Prostate gland (tissue), 2 donors: ENCODE data around the gene LHPP. TPM values are rescaled to one million over a fixed set of nuclear protein-coding genes. Genes with fewer than 3 reads are reported as not detected.
"Not testable (repeated sequence)": the region's sequence is repeated elsewhere in the genome, so short reads cannot be mapped to it uniquely, and the experiment has no call there.

ENCODE experiments used
- DNase-seq: peaks from one replicate; pipeline ENCODE4 v3.0.0-alpha.2; 2019; ENCODE audit warnings: low spot score
- H3K27ac ChIP-seq, 2 donors: fragments of 200-600 bp; sonication (generic); 2 replicates each; pipeline ENCODE4 v1.5.1; 2017 to 2019
- H3K27me3 ChIP-seq: fragments of 200-600 bp; sonication (generic); replicated peaks from 2 replicates; pipeline ENCODE4 v1.5.1; 2019; ENCODE audit not compliant: insufficient read depth
- H3K36me3 ChIP-seq, 2 donors: fragments of 200-600 bp; sonication (generic); 1 replicate in 1 of 2; 2 replicates in 1 of 2; pipeline versions ENCODE4 v1.5.1 to v1.8.1; 2017 to 2019
- H3K4me1 ChIP-seq: fragments of 200-600 bp; sonication (generic); replicated peaks from 2 replicates; pipeline ENCODE4 v1.5.1; 2019
- H3K4me3 ChIP-seq, 2 donors: fragments of 200-600 bp; sonication (generic); 2 replicates each; pipeline ENCODE4 v1.5.1; 2017 to 2019
- H3K9me3 ChIP-seq: fragments of 200-600 bp; sonication (generic); 2 replicates; pipeline ENCODE4 v1.5.1; 2017
- POLR2A ChIP-seq: fragments of 450-650 bp; IDR thresholded peaks from one replicate; pipeline ENCODE4 v1.6.1; 2016; ENCODE audit warnings: antibody characterized with exemption, mild to moderate bottlenecking
- POLR2AphosphoS5 ChIP-seq: sonication (generic); formaldehyde crosslinking; IDR thresholded peaks from one replicate; pipeline ENCODE4 v1.6.1; 2017; ENCODE audit warnings: antibody characterized with exemption
- WGBS: methylation state at CpG from one replicate; pipeline ENCODE4 v1.1.5; 2018; 5-methylcytosine and 5-hydroxymethylcytosine counted together
- intact Hi-C: fragments of 100-400 bp; cut with DNase I; formaldehyde crosslinking; loops from one replicate; pipeline ENCODE4 v1.14.2; 2022
- total RNA-seq, 2 donors: library from RNA; depleted of rRNA; stranded (reverse); fragments of >200 nt; gene quantifications; one replicate each; pipeline ENCODE4 v1.1.0, GENCODE V29; 2016
- TF ChIP-seq, protein P1 (sequence below), 4 experiments: fragments of 200-600 bp in 2 of 4; fragments of 450-650 bp in 2 of 4; sonication (generic) in 2 of 4; IDR thresholded peaks; 1 replicate in 3 of 4; 2 replicates in 1 of 4; pipeline ENCODE4 v1.5.1; 2016 to 2019; ENCODE audit warnings: antibody characterized with exemption in 4 of 4, mild to moderate bottlenecking in 2 of 4, moderate library complexity in 2 of 4

Gene LHPP
- total RNA-seq, 2 donors from 2014 or later, result 21.9 to 43.3 TPM

DNA sequence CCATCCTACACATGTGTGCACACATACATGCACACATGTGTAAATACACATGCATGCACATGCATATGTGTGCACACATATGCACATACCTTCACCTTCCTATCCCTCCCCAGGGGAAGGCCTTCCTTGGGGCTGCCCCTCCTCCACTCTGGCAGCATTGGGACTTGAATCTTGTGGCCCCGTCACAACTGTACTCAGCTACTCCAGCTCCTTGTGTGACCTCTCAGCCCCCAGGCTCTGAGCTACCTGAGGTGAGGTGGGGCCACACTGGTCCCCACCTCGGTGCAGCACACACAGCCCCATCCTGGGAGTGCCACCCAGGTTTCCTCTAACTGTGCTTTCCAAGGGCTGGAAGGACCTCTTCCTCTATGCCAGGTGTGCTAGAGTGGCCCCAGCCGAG is 116.0 kb downstream of the LHPP start:
- intact Hi-C loops, result no loop called here
- Histone ChIP-seq H3K4me1 (no peaks in the 10 kb centered on the region), H3K36me3 (no peaks in the 10 kb centered on the region), H3K27me3 (no peaks in the 10 kb centered on the region), H3K9me3 (no peaks in the 10 kb centered on the region), H3K4me3 (no peak overlapping the region), H3K27ac (no peak overlapping the region)
- no peak for DNase-seq
- TF ChIP-seq, protein P1, sequence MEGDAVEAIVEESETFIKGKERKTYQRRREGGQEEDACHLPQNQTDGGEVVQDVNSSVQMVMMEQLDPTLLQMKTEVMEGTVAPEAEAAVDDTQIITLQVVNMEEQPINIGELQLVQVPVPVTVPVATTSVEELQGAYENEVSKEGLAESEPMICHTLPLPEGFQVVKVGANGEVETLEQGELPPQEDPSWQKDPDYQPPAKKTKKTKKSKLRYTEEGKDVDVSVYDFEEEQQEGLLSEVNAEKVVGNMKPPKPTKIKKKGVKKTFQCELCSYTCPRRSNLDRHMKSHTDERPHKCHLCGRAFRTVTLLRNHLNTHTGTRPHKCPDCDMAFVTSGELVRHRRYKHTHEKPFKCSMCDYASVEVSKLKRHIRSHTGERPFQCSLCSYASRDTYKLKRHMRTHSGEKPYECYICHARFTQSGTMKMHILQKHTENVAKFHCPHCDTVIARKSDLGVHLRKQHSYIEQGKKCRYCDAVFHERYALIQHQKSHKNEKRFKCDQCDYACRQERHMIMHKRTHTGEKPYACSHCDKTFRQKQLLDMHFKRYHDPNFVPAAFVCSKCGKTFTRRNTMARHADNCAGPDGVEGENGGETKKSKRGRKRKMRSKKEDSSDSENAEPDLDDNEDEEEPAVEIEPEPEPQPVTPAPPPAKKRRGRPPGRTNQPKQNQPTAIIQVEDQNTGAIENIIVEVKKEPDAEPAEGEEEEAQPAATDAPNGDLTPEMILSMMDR (IDR thresholded peaks at IDR 0.05), result no peak
- TF ChIP-seq POLR2AphosphoS5 (no peak), POLR2A (no peak)
- WGBS, result 85% methylated on average over 3 of the region's 3 CpGs

DNA sequence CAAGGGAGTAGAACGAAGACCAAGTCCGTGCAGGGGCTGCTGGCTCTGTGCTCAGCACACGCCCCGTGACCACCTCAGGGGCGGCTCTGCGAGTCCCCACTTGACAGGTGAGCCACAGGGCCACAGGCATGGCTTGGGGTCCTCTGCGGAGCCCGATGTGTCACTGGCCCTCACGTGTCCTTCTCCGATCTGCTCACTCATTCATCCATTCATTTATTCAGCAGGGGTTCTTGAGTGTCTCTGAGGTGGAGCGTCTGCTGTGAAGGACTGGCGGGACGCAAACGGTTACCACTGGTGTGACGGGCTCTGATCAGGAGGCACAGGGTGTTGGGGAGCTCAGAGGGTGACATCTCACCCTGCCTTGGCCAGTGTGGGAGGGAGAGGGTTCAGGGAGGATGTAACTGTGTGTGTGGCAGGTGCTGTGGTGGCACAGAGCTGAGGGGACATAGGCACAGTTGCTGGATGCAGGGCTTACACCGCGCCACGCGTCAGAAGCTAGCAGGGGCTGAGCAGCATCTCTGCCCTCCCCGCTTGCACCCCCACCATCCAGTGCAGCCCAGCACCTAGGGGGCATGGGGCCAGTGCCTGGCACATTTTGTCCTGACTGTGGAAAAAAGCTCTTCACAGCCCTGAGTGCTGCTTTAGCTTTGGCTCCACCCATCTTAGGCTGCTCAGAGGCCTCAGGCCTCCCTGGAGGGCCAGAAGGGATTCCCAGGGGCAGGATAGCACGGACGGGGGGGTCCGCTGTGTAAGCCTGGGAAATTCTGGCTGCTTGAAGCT is 116.8 kb downstream of the LHPP start:
- WGBS, result 88% methylated on average over 22 of the region's 23 CpGs
- Histone ChIP-seq H3K4me3 (no peak overlapping the region), H3K9me3 (no peaks in the 10 kb centered on the region), H3K36me3 (no peaks in the 10 kb centered on the region), H3K27me3 (no peaks in the 10 kb centered on the region), H3K27ac (no peak overlapping the region), H3K4me1 (no peaks in the 10 kb centered on the region)
- TF ChIP-seq POLR2A (no peak), POLR2AphosphoS5 (no peak)
- TF ChIP-seq, protein P1 (IDR thresholded peaks at IDR 0.05), result no peak
- intact Hi-C loops, result no loop called here
- no peak for DNase-seq

DNA sequence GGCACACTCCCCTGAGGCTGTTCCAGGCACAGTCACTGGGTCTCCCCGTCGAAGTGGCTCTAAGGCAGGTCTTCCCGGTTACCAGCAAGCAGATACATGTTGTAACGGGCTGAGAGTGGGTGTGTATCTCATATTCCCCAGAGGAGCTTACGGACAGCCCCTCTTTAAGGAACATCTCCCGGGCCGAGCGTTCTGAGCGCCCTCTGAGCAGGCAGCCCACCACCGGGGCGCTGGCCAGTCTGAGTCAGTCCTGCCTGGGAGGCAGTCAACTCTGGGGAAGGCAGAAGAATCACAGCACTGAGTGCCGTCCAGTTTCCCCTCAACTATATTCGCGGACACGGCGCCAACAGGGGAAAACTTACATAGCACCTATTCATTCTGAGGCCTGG is 117.4 kb downstream of the LHPP start:
- 54% methylated on average over 16 of the region's 16 CpGs for WGBS
- TF ChIP-seq POLR2A, result no peak
- no peak for TF ChIP-seq POLR2AphosphoS5
- TF ChIP-seq, protein P1 (IDR thresholded peaks at IDR 0.05), result no peak
- no peak overlapping the region for H3K27ac ChIP-seq
- H3K36me3 ChIP-seq, result no peaks in the 10 kb centered on the region
- intact Hi-C loops, result no loop called here
- no peak for DNase-seq
- H3K27me3 ChIP-seq, result no peaks in the 10 kb centered on the region
- no peak overlapping the region for H3K4me3 ChIP-seq
- H3K9me3 ChIP-seq, result no peaks in the 10 kb centered on the region
- H3K4me1 ChIP-seq, result no peaks in the 10 kb centered on the region

DNA sequence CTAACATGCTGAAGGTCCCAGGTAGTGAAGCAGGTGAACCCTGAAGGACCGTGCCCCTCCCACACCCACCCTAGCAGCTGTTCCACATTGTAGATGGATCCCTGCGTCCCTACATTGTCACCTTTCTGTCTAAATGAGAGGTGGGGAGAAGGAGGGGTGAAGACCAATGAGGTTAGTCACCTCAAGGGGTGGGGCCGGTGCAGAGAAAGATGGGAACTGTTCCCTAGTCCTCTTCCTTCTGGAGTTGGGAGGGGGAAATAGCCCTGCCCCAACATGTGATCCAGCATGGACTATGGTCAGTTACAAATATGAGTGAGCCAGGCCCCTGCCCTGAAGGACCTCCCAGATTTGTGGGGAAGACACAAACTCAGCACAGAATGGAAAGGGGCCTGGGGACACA is 124.5 kb downstream of the LHPP start:
- H3K4me3 ChIP-seq, result no peak overlapping the region
- H3K27ac ChIP-seq, result no peak overlapping the region
- WGBS, result 94% methylated on average over 3 of the region's 3 CpGs
- DNase-seq, result no peak
- intact Hi-C loops, result no loop called here
- peaks cover 14% of the 10 kb centered on the region for H3K4me1 ChIP-seq
- H3K36me3 ChIP-seq, result no peaks in the 10 kb centered on the region
- TF ChIP-seq, protein P1 (IDR thresholded peaks at IDR 0.05), result no peak
- TF ChIP-seq POLR2A, result no peak
- no peak for TF ChIP-seq POLR2AphosphoS5
- no peaks in the 10 kb centered on the region for H3K9me3 ChIP-seq
- no peaks in the 10 kb centered on the region for H3K27me3 ChIP-seq

DNA sequence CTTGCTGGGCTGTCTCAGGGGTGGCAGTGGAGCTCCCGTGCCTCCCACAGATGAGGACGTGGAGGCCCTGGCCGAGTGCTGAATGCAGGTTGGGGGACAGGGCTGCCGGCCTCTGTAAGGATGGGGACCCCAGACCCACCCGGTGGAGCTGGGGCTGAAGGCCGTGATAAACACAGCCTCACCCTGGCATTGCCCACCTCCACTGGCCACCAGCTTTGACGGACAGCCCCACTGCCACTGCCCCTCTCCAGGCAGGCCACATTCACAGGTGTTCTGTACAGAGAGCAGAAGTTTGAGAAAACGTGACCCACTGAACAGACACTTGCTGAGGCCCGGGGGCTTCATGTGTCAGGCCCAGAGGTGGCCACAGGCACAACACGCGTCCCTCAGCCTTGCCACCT is 126.2 kb downstream of the LHPP start:
- H3K4me3 ChIP-seq, result no peak overlapping the region
- no peak for DNase-seq
- TF ChIP-seq, protein P1 (IDR thresholded peaks at IDR 0.05), result no peak
- TF ChIP-seq POLR2AphosphoS5 (no peak), POLR2A (no peak)
- H3K27ac ChIP-seq, result no peak overlapping the region
- peaks cover 14% of the 10 kb centered on the region for H3K4me1 ChIP-seq
- no peaks in the 10 kb centered on the region for H3K27me3 ChIP-seq
- no peaks in the 10 kb centered on the region for H3K36me3 ChIP-seq
- WGBS, result 90% methylated on average over 11 of the region's 11 CpGs
- intact Hi-C loops, result no loop called here
- no peaks in the 10 kb centered on the region for H3K9me3 ChIP-seq

DNA sequence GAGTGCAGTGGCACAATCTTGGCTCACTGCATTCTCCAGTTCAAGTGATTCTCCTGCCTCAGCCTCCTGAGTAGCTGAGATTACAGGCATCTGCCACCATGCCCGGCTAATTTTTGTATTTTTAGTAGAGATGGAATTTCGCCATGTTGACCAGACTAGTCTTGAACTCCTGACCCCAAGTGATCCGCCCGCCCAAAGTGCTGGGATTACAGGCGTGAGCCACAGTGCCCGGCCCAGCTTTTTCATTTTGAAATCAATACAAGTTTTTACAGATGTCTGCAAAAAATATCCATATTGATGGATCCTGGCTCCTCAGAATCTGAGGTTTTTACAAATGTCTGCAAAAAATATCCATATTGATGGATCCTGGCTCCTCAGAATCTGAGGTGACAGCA is 126.7 kb downstream of the LHPP start:
- intact Hi-C loops, H3K9me3 ChIP-seq: not testable (repeated sequence)
- H3K27ac ChIP-seq, result peak overlapping the region; percentile 33 to 67

More for the DNA sequence above, 126.7 kb downstream of the LHPP start:
- not testable (repeated sequence) for H3K4me3 ChIP-seq, DNase-seq, H3K27me3 ChIP-seq, H3K36me3 ChIP-seq
- 72% methylated on average over 6 of the region's 6 CpGs for WGBS
- H3K4me1 ChIP-seq, result peaks cover 14% of the 10 kb centered on the region
